Endothelial cell (in vitro differentiated cells): ENCODE results near the gene PRMT1. TPM values are rescaled to one million over a fixed set of nuclear protein-coding genes. Genes with fewer than 3 reads are reported as not detected.

Experiments
- DNase-seq: peaks from one replicate; pipeline ENCODE4 v3.0.0; 2021; ENCODE audit warnings: low spot score
- H3K27ac Mint-ChIP-seq: one replicate; pipeline ENCODE4 v1.8.0; 2021; ENCODE audit warnings: mixed read lengths, inconsistent platforms; ENCODE audit not compliant: unreplicated experiment
- H3K27me3 Mint-ChIP-seq: one replicate; pipeline ENCODE4 v1.8.0; 2021; ENCODE audit warnings: mild to moderate bottlenecking, moderate library complexity, mixed read lengths, inconsistent platforms; ENCODE audit not compliant: unreplicated experiment
- H3K36me3 Mint-ChIP-seq: one replicate; pipeline ENCODE4 v1.8.0; 2021; ENCODE audit warnings: mild to moderate bottlenecking, low read depth, mixed read lengths, inconsistent platforms; ENCODE audit not compliant: unreplicated experiment
- H3K4me1 Mint-ChIP-seq: one replicate; pipeline ENCODE4 v1.8.0; 2021; ENCODE audit warnings: mild to moderate bottlenecking, mixed read lengths, inconsistent platforms; ENCODE audit not compliant: unreplicated experiment
- H3K4me3 Mint-ChIP-seq: one replicate; pipeline ENCODE4 v1.8.0; 2021; ENCODE audit warnings: mild to moderate bottlenecking, mixed read lengths, inconsistent platforms; ENCODE audit not compliant: unreplicated experiment
- H3K9me3 Mint-ChIP-seq: one replicate; pipeline ENCODE4 v1.8.0; 2021; ENCODE audit warnings: mixed read lengths, inconsistent platforms; ENCODE audit not compliant: unreplicated experiment
- CTCF ChIP-seq: fragments of 200-600 bp; sonication (generic); IDR thresholded peaks from one replicate; pipeline ENCODE4 v1.5.0; 2021; ENCODE audit warnings: antibody characterized with exemption; ENCODE audit not compliant: unreplicated experiment
- total RNA-seq: library from RNA; stranded (reverse); fragmentation: NEBNext Ultra II Directional; extraction: Animal tissue kit (Norgen Biotek cat#: 25700); gene quantifications from one replicate; pipeline ENCODE4 v1.2.1, GENCODE V29; 2021; ENCODE audit not compliant: unreplicated experiment

Gene PRMT1
- total RNA-seq, 1 donor from 2014 or later, result 175 TPM

DNA sequence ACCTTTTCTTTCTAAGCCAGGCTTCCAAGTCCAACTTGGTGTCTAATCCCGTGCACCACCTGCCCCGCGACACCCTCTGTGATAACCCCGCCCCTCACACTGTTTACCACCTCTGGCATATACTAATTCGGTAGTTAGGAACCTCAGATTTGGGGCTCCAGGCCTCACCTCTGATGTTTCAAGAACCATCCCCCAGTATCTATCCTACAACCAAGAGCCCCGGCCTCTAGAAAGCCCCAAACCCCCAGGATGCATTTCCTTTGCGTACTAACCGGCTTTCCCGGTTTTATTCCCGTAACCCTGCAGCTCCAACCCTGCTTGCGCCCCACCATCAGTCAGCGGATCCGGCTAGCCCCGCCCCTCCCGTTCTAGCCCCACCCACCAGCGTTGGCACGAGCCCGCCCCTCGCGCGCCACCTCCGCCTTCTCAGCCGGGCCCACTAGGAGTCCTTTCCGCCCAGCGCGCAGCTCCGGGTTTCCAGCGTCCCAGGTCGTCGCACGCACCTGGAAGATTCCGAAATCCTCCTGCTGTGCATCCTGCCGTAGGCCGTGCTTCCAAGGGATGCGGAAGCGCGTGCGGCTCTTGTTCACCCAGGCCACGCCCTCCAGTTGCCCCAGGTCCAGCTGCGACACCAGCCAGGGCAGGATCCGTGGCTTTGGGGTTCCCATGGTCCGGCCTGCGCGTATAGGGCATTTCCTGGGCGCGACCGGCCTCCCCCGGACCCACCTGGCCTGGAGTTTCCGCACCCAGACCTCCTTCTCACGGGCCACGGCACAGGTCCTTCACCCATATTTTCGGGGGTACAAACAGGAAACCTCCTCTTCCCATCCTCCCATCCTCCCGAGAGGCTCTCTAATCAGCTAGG lies 12.7 kb upstream of the PRMT1 start:
- Mint-ChIP-seq H3K27me3 (peaks cover 27% of the 10 kb centered on the region), H3K4me1 (peaks cover 17% of the 10 kb centered on the region), H3K36me3 (peaks cover 23% of the 10 kb centered on the region), H3K9me3 (no peaks in the 10 kb centered on the region), H3K27ac (peak overlapping the region; percentile 93), H3K4me3 (peak overlapping the region; percentile 97)
- peak; percentile 95 for DNase-seq
- no peak for TF ChIP-seq CTCF

DNA sequence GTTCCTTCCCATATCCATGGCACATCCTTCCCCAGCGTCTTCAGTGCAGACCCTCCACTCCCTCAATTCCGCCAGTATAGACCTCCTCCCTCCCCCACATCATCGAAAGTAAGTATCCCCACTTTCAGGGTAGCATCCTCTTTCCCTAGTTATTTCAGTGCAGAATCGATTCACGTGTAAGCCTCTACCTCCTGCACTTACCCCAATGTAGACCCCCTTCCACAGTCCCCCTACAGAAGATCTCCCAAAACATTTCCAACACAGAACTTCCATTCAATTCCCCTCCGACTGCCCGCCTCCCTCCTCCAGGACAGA lies 12.1 kb upstream of the PRMT1 start:
- Mint-ChIP-seq H3K36me3 (peaks cover 23% of the 10 kb centered on the region), H3K4me1 (peaks cover 17% of the 10 kb centered on the region), H3K4me3 (peak overlapping the region; percentile 97), H3K27ac (peak overlapping the region; percentile 80), H3K27me3 (peaks cover 28% of the 10 kb centered on the region), H3K9me3 (no peaks in the 10 kb centered on the region)
- TF ChIP-seq CTCF, result no peak
- no peak for DNase-seq

- Mint-ChIP-seq H3K4me3 (peak within 1 kb of the TSS; percentile 97), H3K9me3 (no peaks in the 10 kb centered on the region), H3K4me1 (peaks cover 17% of the 10 kb centered on the region), H3K27me3 (peaks cover 26% of the 10 kb centered on the region), H3K27ac (peak within 1 kb of the TSS; percentile 80), H3K36me3 (peaks cover 17% of the 10 kb centered on the region)
- TF ChIP-seq CTCF, result no peak
- DNase-seq, result peak; percentile 94
Observed at GRCh38 chr19:49665351-49666119, 11.5 kb upstream of the PRMT1 start, which contains the start of the genes BCL2L12 and IRF3. TSS of gene BCL2L12 (plus strand) at chr19:49665933. CDS start at chr19:49666693, 760 bp downstream. TSS of gene IRF3 (minus strand) at chr19:49665857. CDS start at chr19:49664838, 1,019 bp downstream.

DNA sequence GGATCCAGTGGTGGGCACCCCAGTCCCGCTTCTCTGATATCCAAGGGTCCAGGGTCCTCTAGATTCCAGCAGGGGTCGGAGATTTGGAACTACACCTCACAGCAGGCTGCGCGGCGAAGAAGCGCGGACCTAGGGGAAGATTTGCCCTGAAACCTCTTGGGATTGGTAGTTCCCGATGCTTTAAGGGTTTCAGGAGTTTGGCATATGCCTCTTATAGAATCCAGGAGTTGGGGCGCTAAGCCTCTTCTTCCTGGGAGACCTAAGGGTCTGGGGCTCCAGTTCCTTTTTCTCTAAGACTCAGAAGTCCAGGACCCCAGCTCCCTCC lies 11.0 kb upstream of the PRMT1 start:
- peaks cover 26% of the 10 kb centered on the region for H3K27me3 Mint-ChIP-seq
- no peak for TF ChIP-seq CTCF
- DNase-seq, result no peak
- H3K4me1 Mint-ChIP-seq, result peaks cover 17% of the 10 kb centered on the region
- no peaks in the 10 kb centered on the region for H3K9me3 Mint-ChIP-seq
- H3K27ac Mint-ChIP-seq, result peak overlapping the region; percentile 80
- peak overlapping the region; percentile 97 for H3K4me3 Mint-ChIP-seq
- peaks cover 16% of the 10 kb centered on the region for H3K36me3 Mint-ChIP-seq
